Gastrocnemius medialis (tissue), 4 donors: ENCODE results near the gene OGFR.

Experiments
- POLR2A ChIP-seq, 2 donors: fragments of 450-650 bp; IDR thresholded peaks; one replicate each; pipeline ENCODE4 v1.6.1; 2017; ENCODE audit warnings: antibody characterized with exemption in 2 of 2, mild to moderate bottlenecking in 2 of 2, moderate library complexity in 2 of 2
- TF ChIP-seq, protein P1 (sequence below), 5 experiments: fragments of 450-650 bp in 3 of 5; fragments of 200-600 bp in 2 of 5; sonication (generic) in 2 of 5; IDR thresholded peaks in 4 of 5; conservative IDR thresholded peaks in 1 of 5; 1 replicate in 4 of 5; 2 replicates in 1 of 5; pipeline ENCODE4 v1.5.1; 2016 to 2019; ENCODE audit warnings: antibody characterized with exemption in 5 of 5, mild to moderate bottlenecking in 3 of 5, moderate library complexity in 3 of 5

DNA sequence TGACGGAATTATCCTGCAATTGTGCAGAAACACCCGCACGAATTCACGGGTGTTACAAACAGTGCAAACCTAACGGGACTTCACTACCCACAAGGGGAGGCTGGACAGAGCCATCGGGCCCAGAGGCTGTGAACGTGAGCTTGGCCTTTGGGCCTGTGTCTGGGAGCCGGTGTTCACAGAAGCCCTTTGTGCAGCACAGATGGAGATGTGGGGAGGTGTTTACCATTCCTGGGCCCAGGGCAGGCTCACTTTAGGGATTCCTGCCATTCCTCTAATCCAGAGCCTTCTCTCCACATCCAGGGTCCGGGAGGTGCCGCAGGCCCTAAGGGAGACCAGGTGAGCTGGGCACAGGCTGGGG, 27.2 kb downstream of the OGFR start:
- TF ChIP-seq, protein P1, sequence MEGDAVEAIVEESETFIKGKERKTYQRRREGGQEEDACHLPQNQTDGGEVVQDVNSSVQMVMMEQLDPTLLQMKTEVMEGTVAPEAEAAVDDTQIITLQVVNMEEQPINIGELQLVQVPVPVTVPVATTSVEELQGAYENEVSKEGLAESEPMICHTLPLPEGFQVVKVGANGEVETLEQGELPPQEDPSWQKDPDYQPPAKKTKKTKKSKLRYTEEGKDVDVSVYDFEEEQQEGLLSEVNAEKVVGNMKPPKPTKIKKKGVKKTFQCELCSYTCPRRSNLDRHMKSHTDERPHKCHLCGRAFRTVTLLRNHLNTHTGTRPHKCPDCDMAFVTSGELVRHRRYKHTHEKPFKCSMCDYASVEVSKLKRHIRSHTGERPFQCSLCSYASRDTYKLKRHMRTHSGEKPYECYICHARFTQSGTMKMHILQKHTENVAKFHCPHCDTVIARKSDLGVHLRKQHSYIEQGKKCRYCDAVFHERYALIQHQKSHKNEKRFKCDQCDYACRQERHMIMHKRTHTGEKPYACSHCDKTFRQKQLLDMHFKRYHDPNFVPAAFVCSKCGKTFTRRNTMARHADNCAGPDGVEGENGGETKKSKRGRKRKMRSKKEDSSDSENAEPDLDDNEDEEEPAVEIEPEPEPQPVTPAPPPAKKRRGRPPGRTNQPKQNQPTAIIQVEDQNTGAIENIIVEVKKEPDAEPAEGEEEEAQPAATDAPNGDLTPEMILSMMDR (IDR thresholded peaks at IDR 0.05 in 4 of 5, conservative IDR thresholded peaks at IDR 0.05 in 1 of 5), result no peak
- no peak for TF ChIP-seq POLR2A (IDR thresholded peaks at IDR 0.05)
